Measurements from ENCODE around the gene WNK4.

The WNK4 gene

GRCh38 chr17:42841975-42842685, 61.7 kb downstream of the WNK4 start:
- no peak for DNase-seq

- DNase-seq, result peak in 1 of 5 donors; percentile 10
These were observed 63.0 kb downstream of the WNK4 start for GRCh38 chr17:42843358-42843934.

- DNase-seq, result no peak
These were observed 63.9 kb downstream of the WNK4 start, which contains the start of gene AOC2 for GRCh38 chr17:42844271-42844670. Gene AOC2 (plus strand): TSS chr17:42844580. CDS start chr17:42844627, 47 bp downstream.

- DNase-seq, result no peak
These were observed 64.5 kb downstream of the WNK4 start for GRCh38 chr17:42844761-42845555.

GRCh38 chr17:42845556-42845917, 65.1 kb downstream of the WNK4 start:
- no peak for DNase-seq

- DNase-seq, result no peak
These were observed 65.6 kb downstream of the WNK4 start for GRCh38 chr17:42845918-42846593.

Measured in T-helper 1 cell (primary cell).